HG03064 (cell line): ENCODE measurements around the gene DVL2.

Source experiments
- ATAC-seq: cut with Tn5 transposase; IDR thresholded peaks from one replicate; pipeline ENCODE4 v1.9.1; 2021; ENCODE audit warnings: low read depth; ENCODE audit not compliant: unreplicated experiment

Gene DVL2

GRCh38 chr17:7176841-7177190 lies 57.5 kb downstream of the DVL2 start:
- no peak for ATAC-seq

- ATAC-seq: no peak
These were observed 58.0 kb downstream of the DVL2 start for GRCh38 chr17:7176107-7176840.
